H1 (cell line): ENCODE data around the gene CSE1L. TPM values are rescaled to one million over a fixed set of nuclear protein-coding genes. Genes with fewer than 3 reads are reported as not detected.

Source experiments
- CTCF ChIA-PET: fragments of 300-600 bp; sonication (Branson Sonifier 250); formaldehyde crosslinking; loops from one replicate; lab custom pipeline; 2021; ENCODE audit not compliant: partially characterized antibody; lab: Charles Lee
- POLR2A ChIA-PET: fragments of 300-600 bp; sonication (Branson Sonifier 250); formaldehyde crosslinking; loops from one replicate; lab custom pipeline; 2021; ENCODE audit warnings: inconsistent platforms; ENCODE audit not compliant: partially characterized antibody; lab: Charles Lee
- DNase-seq, 2 experiments: peaks; one replicate each; pipeline versions ENCODE4 v3.0.0 to v3.0.0-alpha.2; 2010 to 2022; ENCODE audit warnings: low spot score in 2 of 2, low read depth in 1 of 2, mixed read lengths in 1 of 2
- FAIRE-seq: peaks from 2 replicates; lab custom pipeline; 2011; peaks lifted over from hg19 to GRCh38; lab: Jason Lieb, UNC
- H2AFZ ChIP-seq: 2 replicates; pipeline ENCODE4 v1.8.1; 2012; ENCODE audit warnings: low read length, inconsistent platforms
- H2AK5ac ChIP-seq: 2 replicates; pipeline ENCODE4 v1.6.1; 2013; ENCODE audit warnings: low read depth, low read length
- H2BK120ac ChIP-seq: replicated peaks from 2 replicates; pipeline ENCODE3; 2013; ENCODE audit warnings: low read depth, low read length, inconsistent platforms
- H2BK12ac ChIP-seq: 2 replicates; pipeline ENCODE4 v1.6.1; 2013; ENCODE audit warnings: low read depth, low read length
- H2BK15ac ChIP-seq: 2 replicates; pipeline ENCODE4 v1.6.1; 2013; ENCODE audit warnings: low read length
- H2BK20ac ChIP-seq: 2 replicates; pipeline ENCODE4 v1.6.1; 2013; ENCODE audit warnings: low read length
- H2BK5ac ChIP-seq: 2 replicates; pipeline ENCODE4 v1.6.1; 2013; ENCODE audit warnings: low read depth, low read length
- H3K14ac ChIP-seq: 2 replicates; pipeline ENCODE4 v1.6.1; 2013; ENCODE audit warnings: inconsistent platforms; ENCODE audit not compliant: insufficient read length
- H3K18ac ChIP-seq: 2 replicates; pipeline ENCODE4 v1.6.1; 2013; ENCODE audit warnings: low read length; ENCODE audit errors: extremely low read depth
- H3K23ac ChIP-seq: 2 replicates; pipeline ENCODE4 v1.6.1; 2013; ENCODE audit warnings: inconsistent platforms; ENCODE audit not compliant: insufficient read length
- H3K23me2 ChIP-seq: 2 replicates; pipeline ENCODE4 v1.6.1; 2013; ENCODE audit warnings: low read depth, low read length
- H3K27ac ChIP-seq: 2 replicates; pipeline ENCODE4 v1.6.1; 2011; ENCODE audit warnings: low read depth, low read length, inconsistent platforms
- H3K27me3 ChIP-seq, 4 experiments: replicated peaks in 1 of 4; 1 replicate in 1 of 4; 2 replicates in 3 of 4; pipeline versions ENCODE4 v1.6.1 to v1.8.1; 2011 to 2013; ENCODE audit warnings: low read length in 3 of 4, mild to moderate bottlenecking in 3 of 4, inconsistent platforms in 2 of 4, mixed read lengths in 2 of 4, moderate library complexity in 1 of 4; ENCODE audit not compliant: control insufficient read depth in 3 of 4, insufficient read depth in 3 of 4; ENCODE audit errors: extremely low read depth in 1 of 4
- H3K36me3 ChIP-seq, 4 experiments: 2 replicates each; pipeline versions ENCODE4 v1.6.1 to v1.8.1; 2011 to 2013; ENCODE audit warnings: mild to moderate bottlenecking in 4 of 4, low read length in 3 of 4, moderate library complexity in 2 of 4, control low read depth in 1 of 4, inconsistent platforms in 1 of 4; ENCODE audit not compliant: insufficient read depth in 4 of 4, control insufficient read depth in 2 of 4
- H3K4ac ChIP-seq: replicated peaks from 2 replicates; pipeline ENCODE3; 2013; ENCODE audit warnings: low read length, low read depth, mixed read lengths, inconsistent platforms; ENCODE audit not compliant: insufficient read length
- H3K4me1 ChIP-seq, 4 experiments: replicated peaks in 1 of 4; 1 replicate in 1 of 4; 2 replicates in 3 of 4; pipeline versions ENCODE4 v1.6.1 to v1.8.1; 2011 to 2013; ENCODE audit warnings: low read length in 3 of 4, inconsistent platforms in 2 of 4, mixed read lengths in 1 of 4; ENCODE audit not compliant: insufficient read depth in 4 of 4, control insufficient read depth in 3 of 4
- H3K4me2 ChIP-seq, 2 experiments: 2 replicates each; pipeline versions ENCODE4 v1.6.1 to v1.8.1; 2011 to 2013; ENCODE audit warnings: low read depth in 2 of 2, low read length in 2 of 2, control low read depth in 1 of 2, inconsistent platforms in 1 of 2, mild to moderate bottlenecking in 1 of 2; ENCODE audit not compliant: insufficient read depth in 1 of 2
- H3K4me3 ChIP-seq, 4 experiments: fragments of 200-600, 300-600 bp in 1 of 4; sonication (generic), shearing (Covaris generic), sonication (Bioruptor Twin) in 1 of 4; 2 replicates each; pipeline versions ENCODE4 v1.5.1 to v1.8.1; 2011 to 2016; ENCODE audit warnings: low read length in 4 of 4, low read depth in 3 of 4, control low read depth in 2 of 4, inconsistent platforms in 2 of 4, mild to moderate bottlenecking in 2 of 4, mixed read lengths in 1 of 4, moderate library complexity in 1 of 4; ENCODE audit not compliant: insufficient read depth in 2 of 4; ENCODE audit errors: extremely low read depth in 1 of 4
- H3K56ac ChIP-seq: replicated peaks from 2 replicates; pipeline ENCODE3; 2013; ENCODE audit warnings: low read depth, mild to moderate bottlenecking, mixed read lengths, low read length, inconsistent platforms; ENCODE audit not compliant: insufficient read length
- H3K79me1 ChIP-seq: 2 replicates; pipeline ENCODE4 v1.6.1; 2013; ENCODE audit warnings: low read depth, low read length, control low read depth
- H3K79me2 ChIP-seq, 2 experiments: 2 replicates each; pipeline versions ENCODE4 v1.6.1 to v1.8.1; 2012 to 2013; ENCODE audit warnings: low read length in 2 of 2, mild to moderate bottlenecking in 2 of 2, inconsistent platforms in 1 of 2; ENCODE audit not compliant: insufficient read depth in 2 of 2, control insufficient read depth in 1 of 2
- H3K9ac ChIP-seq, 4 experiments: replicated peaks in 1 of 4; 1 replicate in 1 of 4; 2 replicates in 3 of 4; pipeline versions ENCODE4 v1.6.1 to v1.8.1; 2011 to 2013; ENCODE audit warnings: low read depth in 3 of 4, low read length in 3 of 4, control low read depth in 2 of 4, mild to moderate bottlenecking in 2 of 4, moderate library complexity in 2 of 4, inconsistent platforms in 1 of 4; ENCODE audit errors: extremely low read depth in 1 of 4
- H3K9me3 ChIP-seq, 2 experiments: 2 replicates each; pipeline versions ENCODE4 v1.6.1 to v1.8.1; 2012 to 2013; ENCODE audit warnings: mild to moderate bottlenecking in 2 of 2, moderate library complexity in 2 of 2, control low read depth in 1 of 2, inconsistent platforms in 1 of 2, low read depth in 1 of 2, low read length in 1 of 2, mixed read lengths in 1 of 2; ENCODE audit not compliant: insufficient read depth in 2 of 2
- H4K20me1 ChIP-seq, 2 experiments: replicated peaks in 1 of 2; 2 replicates each; pipeline versions ENCODE3 to v1.8.1; 2011 to 2013; ENCODE audit warnings: inconsistent platforms in 2 of 2, low read length in 2 of 2, mild to moderate bottlenecking in 1 of 2; ENCODE audit not compliant: insufficient read depth in 2 of 2, control insufficient read depth in 1 of 2
- H4K5ac ChIP-seq: 2 replicates; pipeline ENCODE4 v1.6.1; 2013; ENCODE audit warnings: low read length, low read depth, mixed read lengths, inconsistent platforms; ENCODE audit not compliant: insufficient read length
- H4K8ac ChIP-seq: 2 replicates; pipeline ENCODE4 v1.8.0; 2013; ENCODE audit warnings: mild to moderate bottlenecking, moderate library complexity, low read length, inconsistent platforms; ENCODE audit not compliant: insufficient read depth; ENCODE audit errors: extremely low read depth
- H4K91ac ChIP-seq: replicated peaks from 2 replicates; pipeline ENCODE3; 2013; ENCODE audit warnings: low read length, mixed read lengths, inconsistent platforms; ENCODE audit not compliant: insufficient read length
- FOSL1 ChIP-seq: IDR thresholded peaks from 2 replicates; pipeline ENCODE4 v1.6.1; 2011; ENCODE audit warnings: mild to moderate bottlenecking, low read depth, low read length, moderate library complexity; ENCODE audit not compliant: insufficient read depth
- HDAC2 ChIP-seq, 2 experiments: fragments of 300-600 bp in 1 of 2; sonication (generic) in 1 of 2; IDR thresholded peaks; 2 replicates each; pipeline ENCODE4 v1.6.1; 2011 to 2012; ENCODE audit warnings: low read depth in 2 of 2, low read length in 2 of 2, mild to moderate bottlenecking in 2 of 2, moderate library complexity in 2 of 2, borderline replicate concordance in 1 of 2, inconsistent platforms in 1 of 2
- TAF1 ChIP-seq: IDR thresholded peaks from 2 replicates; pipeline ENCODE4 v1.6.1; 2011; ENCODE audit warnings: mild to moderate bottlenecking, low read depth, low read length
- WGBS, 2 experiments: shearing (Covaris generic) in 1 of 2; methylation state at CpG; one replicate each; pipeline versions ENCODE4 v1.1.6 to v1.1.7; 2013 to 2015; ENCODE audit warnings: low lambda C conversion rate in 2 of 2, mixed read lengths in 2 of 2, inconsistent platforms in 1 of 2, low coverage in 1 of 2, missing lambda C conversion rate in 1 of 2; ENCODE audit not compliant: insufficient replicate concordance in 2 of 2, insufficient coverage in 1 of 2, insufficient read length in 1 of 2; ENCODE audit errors: extremely low coverage in 1 of 2, missing lambda C conversion rate in 1 of 2; 5-methylcytosine and 5-hydroxymethylcytosine counted together
- polyA plus RNA-seq, 7 experiments: library from polyadenylated mRNA; depleted of rRNA in 3 of 7; stranded (reverse) in 5 of 7; unstranded in 2 of 7; fragments of >200 nt in 5 of 7; fragments of 200-250 nt in 2 of 7; gene quantifications; 1 replicate in 5 of 7; 2 replicates in 1 of 7; 4 replicates in 1 of 7; pipeline versions ENCODE4 v1.2.1 to v1.2.3, GENCODE V29; 2011 to 2013; ENCODE audit warnings: missing spikeins in 2 of 7, mixed read lengths in 2 of 7
- total RNA-seq: library from RNA; stranded (reverse); fragmentation: NEBNext Ultra II Directional; extraction: Animal tissue kit (Norgen Biotek cat#: 25700); gene quantifications from 2 replicates; pipeline ENCODE4 v1.2.1, GENCODE V29; 2021

CSE1L gene
- total and polyA plus RNA-seq, 2 of the 8 experiments (the other 6 are each of a cell fraction or from before 2014, with no cell fraction given), result 94.1 to 269 TPM

- ChIA-PET POLR2A (interaction anchor here (0.8 to 1.2 kb wide), 3 partner anchors 10 to 161 kb away, joined by 3 read pairs; no protein-coding TSS in a partner anchor), CTCF (interaction anchor here (1.1 to 1.5 kb wide), 3 partner anchors 13 to 127 kb away, joined by 3 to 7 read pairs (median 3); no protein-coding TSS in a partner anchor)
- Histone ChIP-seq H3K23ac (no peak overlapping the region), H2AK5ac (no peak overlapping the region), H3K4me1 (no peaks in the 10 kb centered on the region), H4K91ac (no peak overlapping the region), H3K4me3 (no peak overlapping the region), H3K18ac (no peak overlapping the region), H3K9ac (no peak overlapping the region), H3K14ac (no peak overlapping the region), H2BK12ac (no peak overlapping the region), H2BK20ac (no peak overlapping the region), H3K79me1 (no peaks in the 10 kb centered on the region), H3K23me2 (no peaks in the 10 kb centered on the region), H2AFZ (no peak overlapping the region), H3K9me3 (no peaks in the 10 kb centered on the region), H3K27me3 (no peaks in the 10 kb centered on the region), H3K56ac (no peak overlapping the region), H4K20me1 (peaks cover 0 to 2% of the 10 kb centered on the region in 2 experiments), H3K36me3 (peaks cover 18 to 64% (median 54%) of the 10 kb centered on the region in 4 experiments), H2BK5ac (no peak overlapping the region), H3K79me2 (no peaks in the 10 kb centered on the region), H3K4ac (no peak overlapping the region), H2BK120ac (no peak overlapping the region), H3K27ac (no peak overlapping the region), H2BK15ac (no peak overlapping the region)
- FAIRE-seq, result no peak
- 94% methylated on average over 7 of the region's 7 CpGs; no CpG with 5 or more reads in 1 of the 2 experiments for WGBS, 2 experiments
- TF ChIP-seq HDAC2 (IDR thresholded peaks at IDR 0.05; ENCODE audit: borderline replicate concordance in 1 of 2, low read depth in 2 of 2, low read length in 2 of 2) (no peak), FOSL1 (no peak), TAF1 (no peak)
- TF ChIP-seq, all 59 proteins: peak for 0
- Histone ChIP-seq H4K5ac (no peak overlapping the region), H4K8ac (no peak overlapping the region), H3K4me2 (no peak overlapping the region)
- no peak for DNase-seq
These were observed 73.9 kb downstream of the CSE1L start for GRCh38 chr20:49119988-49120387.
